Adipose tissue (tissue), 3 donors: ENCODE measurements around the gene WNT3A. TPM values are rescaled to one million over a fixed set of nuclear protein-coding genes. Genes with fewer than 3 reads are reported as not detected.

Experiments
- H3K27ac ChIP-seq: one replicate; pipeline ENCODE4 v1.5.1; 2013; ENCODE audit warnings: low read depth, low read length
- WGBS, 3 donors: extraction: QIAGEN DNeasy Blood & Tissue Kit; methylation state at CpG; one replicate each; pipeline ENCODE4 v1.1.7; 2013; 5-methylcytosine and 5-hydroxymethylcytosine counted together
- polyA plus RNA-seq, 3 donors: library from polyadenylated mRNA; stranded (reverse); fragments of 200-250 nt; gene quantifications; one replicate each; pipeline ENCODE4 v1.2.3, GENCODE V29; 2013
- donor health status: healthy with polysubstance abuse.
- donor health status: Bipolar disorder and iron deficiency.
- donor health status: healthy.

WNT3A gene
- polyA plus RNA-seq, 3 donors, result 0.03 TPM; not detected in 2

DNA sequence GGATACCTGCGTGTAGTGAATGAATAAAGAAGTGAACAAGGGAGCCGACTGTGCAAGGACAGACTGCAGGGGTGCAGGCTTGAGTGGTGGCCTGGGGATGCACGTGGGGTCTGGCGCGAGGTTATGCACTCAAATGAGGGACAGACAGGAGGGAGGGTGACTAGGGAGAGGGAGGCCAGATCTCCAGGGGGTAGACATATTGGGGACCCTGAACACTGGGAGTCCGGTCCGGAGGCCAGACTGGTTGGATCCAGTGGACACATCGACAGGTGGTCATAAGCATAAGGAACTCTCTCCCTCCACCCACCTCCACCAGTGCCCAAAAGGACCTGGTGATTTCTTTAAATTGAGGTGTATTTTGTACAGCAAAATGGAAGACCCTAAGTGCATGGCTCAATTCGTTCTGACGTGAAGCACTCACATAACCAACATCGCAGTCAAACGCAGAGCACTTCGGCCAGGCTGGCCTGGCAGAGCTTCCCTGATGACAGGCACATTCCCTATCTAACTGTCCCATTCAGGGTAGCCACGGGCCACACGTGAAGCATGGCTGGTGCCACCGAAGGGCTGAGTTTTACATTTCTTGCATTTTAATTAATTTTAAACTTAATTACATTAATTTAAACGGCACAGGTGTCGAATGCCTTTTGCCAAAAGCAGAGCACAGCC lies 14.0 kb downstream of the WNT3A start:
- H3K27ac ChIP-seq, result no peak overlapping the region
- WGBS, 3 donors, result 78 to 87% (median 86%) methylated on average over 18 of the region's 18 CpGs

DNA sequence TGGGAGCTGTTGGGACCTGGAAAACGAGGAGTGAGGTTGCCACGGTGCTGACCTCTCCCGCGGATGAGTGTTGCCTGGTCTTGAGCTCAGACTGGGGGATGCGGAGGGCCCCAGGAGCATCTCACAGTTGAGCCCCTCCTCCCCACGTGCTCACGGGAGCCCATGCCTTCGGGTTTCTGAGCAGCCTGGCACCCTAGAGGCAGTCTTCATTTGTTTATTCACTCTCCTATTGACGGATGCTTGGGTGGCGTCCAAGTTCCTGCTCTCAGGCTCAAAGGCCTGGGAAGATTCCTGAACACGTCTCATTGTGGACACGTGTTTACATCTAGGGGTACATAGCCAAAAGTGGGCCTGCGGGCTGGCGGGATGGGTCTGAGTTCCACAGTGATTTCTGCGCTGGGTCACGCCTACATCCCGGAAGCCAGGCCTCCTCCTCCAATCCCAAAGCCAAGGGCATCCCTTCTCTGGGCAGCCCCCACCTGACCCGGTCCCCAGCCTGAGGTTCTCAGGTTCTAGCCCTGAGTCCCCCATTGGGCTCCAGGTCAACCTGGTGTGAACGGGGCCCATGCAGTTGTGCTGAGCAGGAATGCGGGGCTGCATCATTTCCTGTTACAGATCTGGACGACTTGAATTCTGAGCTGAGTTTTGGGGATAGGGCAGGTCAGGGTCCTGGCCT lies 14.7 kb downstream of the WNT3A start:
- whole genome bisulfite sequencing, 3 donors, result 38 to 62% (median 60%) methylated on average over 21 of the region's 21 CpGs
- H3K27ac ChIP-seq, result no peak overlapping the region

DNA sequence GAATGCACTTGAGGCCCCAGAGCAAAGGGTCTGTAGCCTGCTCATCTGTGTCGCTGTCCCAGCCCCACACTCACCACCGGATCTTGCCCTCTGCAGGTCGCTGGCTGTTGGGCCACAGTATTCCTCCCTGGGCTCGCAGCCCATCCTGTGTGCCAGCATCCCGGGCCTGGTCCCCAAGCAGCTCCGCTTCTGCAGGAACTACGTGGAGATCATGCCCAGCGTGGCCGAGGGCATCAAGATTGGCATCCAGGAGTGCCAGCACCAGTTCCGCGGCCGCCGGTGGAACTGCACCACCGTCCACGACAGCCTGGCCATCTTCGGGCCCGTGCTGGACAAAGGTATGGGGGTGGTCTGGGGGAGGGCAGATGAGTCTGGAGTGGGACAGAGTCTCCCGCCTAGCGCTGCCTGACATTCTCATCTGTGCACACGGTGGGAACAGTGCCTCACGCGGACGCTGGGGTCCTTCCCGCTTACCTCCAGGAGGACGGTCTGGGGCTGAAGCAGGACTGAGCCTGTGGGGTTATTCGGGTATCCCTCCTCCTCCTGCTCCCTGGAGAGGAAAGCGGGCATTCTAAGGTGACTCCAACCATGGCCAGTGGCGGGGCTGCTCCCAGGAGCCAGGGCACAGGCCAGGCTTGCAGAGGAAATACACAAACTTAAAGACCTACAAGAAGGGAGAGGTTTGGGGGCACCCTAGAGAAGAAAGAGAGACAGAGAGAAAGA lies 15.9 kb downstream of the WNT3A start:
- WGBS, 3 donors, result 86 to 89% (median 89%) methylated on average over 28 of the region's 28 CpGs
- H3K27ac ChIP-seq, result no peak overlapping the region

DNA sequence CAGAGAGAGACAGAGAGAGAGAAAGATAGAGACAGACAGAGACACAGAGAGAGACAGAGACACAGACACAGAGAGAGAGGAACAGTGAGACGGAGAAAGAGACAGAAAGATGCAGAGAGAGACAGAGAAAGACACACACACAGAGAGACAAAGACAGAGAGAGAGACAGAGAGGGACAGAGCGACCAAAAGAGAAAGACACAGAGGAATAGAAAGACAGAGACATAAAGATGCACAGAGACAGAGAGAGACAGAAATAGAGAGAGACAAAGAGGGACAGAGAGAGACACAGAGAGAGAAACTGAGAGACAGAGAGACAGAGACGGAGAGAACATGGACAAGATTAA lies 16.5 kb downstream of the WNT3A start:
- WGBS, 3 donors, result 78 to 87% (median 83%) methylated on average over 3 of the region's 3 CpGs

DNA sequence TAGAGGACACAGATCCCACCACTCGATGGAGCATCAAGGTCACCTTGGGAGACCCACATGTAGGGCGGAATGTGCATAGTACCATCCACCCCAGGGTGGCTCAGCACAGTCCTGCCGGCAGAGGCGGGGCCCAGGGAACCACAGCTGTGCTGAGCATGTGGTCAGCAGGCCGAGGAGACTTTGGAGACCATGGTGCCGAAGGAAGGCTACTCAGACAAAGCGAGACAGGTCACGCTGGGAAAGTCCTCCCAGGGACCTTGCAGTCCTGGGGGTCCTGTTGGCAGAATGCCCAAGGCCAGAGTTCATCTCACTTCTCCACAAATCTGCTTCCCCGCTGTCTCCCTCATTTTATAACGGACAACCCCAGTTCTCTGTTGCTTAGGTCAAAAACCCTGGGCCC lies 22.5 kb downstream of the WNT3A start:
- no peak overlapping the region for H3K27ac ChIP-seq
- 82 to 88% (median 86%) methylated on average over 10 of the region's 10 CpGs for WGBS, 3 donors

More for the DNA sequence above, 16.5 kb downstream of the WNT3A start:
- no peak overlapping the region for H3K27ac ChIP-seq

DNA sequence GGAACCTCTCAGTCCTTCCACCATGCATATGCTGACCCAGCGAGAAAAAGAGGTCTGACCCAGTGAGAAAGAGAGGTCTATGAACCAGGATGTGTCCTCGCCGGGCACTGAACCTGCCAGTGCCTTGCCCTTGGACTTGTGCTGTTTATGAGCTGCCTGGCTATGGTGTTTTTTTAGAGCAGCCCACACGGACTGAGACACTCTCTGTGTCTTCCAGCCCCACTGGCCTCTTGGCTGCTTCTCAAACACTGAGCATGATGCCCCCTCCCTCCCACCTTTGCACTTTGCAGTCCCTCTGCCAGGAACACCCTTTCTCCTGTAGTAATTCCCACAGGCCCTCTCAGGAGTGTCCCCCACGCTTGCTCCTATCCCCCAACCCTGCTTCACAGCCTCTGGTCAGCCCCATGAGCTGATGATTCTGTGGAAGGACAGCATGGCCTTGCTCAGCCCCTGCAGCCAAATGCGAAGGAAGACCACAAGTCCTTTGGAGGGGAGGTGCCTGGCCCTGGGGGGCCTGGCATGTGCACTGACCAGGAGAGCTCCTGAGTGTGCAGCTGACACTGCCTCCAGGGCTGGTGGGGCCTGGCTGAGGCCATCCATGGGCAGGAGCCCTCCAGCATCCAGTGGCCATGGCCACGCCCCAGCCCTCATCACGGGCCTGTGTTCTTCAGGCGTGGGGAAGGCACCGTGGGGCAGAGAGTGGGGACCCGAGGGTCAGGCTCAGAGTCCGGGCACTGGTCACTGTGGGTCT lies 23.8 kb downstream of the WNT3A start:
- no peak overlapping the region for H3K27ac ChIP-seq
- 88 to 90% (median 88%) methylated on average over 12 of the region's 12 CpGs for WGBS, 3 donors

DNA sequence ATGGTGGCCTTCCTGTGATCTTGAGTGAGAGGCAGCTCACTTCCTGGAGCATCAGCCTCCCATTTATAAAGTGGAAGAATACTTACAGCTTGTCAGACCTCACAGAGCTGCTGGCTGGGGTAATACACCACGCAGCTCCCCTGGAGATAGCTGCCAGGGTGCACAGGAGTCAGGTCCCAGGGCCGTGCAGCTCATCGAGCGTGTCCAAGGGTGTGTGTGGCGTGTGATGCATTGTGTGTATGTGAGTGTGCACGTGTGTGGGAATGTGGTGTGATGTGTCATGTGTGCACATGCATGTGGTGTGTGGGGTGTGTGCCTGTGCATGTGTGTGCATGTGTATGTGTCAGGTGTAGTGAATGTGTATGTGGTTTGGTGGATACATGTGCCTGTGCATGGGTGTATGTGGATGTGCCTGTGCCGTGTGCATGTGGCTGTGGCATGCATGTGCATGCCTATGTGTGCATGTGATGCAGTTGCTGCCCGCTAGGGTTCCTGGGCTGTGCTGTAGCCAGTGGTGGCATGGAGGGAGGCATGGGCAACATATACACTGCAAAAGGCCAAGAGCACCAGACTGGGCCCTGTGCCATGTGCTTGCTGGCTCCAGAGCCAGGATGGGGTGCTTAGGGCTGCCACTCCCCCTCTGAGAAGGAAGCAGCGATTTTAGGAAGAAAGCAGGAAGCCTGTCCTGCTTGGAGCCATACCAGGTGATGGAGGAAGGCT lies 24.6 kb downstream of the WNT3A start:
- 85 to 87% (median 86%) methylated on average over 9 of the region's 9 CpGs for WGBS, 3 donors
- no peak overlapping the region for H3K27ac ChIP-seq

DNA sequence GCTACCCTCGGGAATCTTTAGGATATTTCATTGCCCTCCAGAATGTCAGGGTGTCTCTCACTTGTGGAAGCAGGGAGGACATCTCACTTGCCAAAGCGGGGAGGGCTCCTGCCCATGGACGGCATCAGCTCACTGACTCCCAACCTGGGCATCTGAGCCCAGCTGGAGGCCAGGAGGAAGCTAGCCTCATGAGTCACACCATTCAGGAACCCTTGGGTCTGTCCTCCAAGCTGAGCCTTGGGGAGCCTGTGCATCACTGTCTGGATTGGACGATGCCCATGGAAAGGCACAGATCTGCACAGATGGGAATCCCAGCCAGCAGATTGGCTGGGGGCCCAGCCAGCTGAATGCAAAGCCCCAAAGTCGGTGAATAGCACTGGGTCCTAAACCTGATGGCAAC lies 25.2 kb downstream of the WNT3A start:
- no peak overlapping the region for H3K27ac ChIP-seq
- 83 to 84% (median 84%) methylated on average over 5 of the region's 5 CpGs for WGBS, 3 donors

DNA sequence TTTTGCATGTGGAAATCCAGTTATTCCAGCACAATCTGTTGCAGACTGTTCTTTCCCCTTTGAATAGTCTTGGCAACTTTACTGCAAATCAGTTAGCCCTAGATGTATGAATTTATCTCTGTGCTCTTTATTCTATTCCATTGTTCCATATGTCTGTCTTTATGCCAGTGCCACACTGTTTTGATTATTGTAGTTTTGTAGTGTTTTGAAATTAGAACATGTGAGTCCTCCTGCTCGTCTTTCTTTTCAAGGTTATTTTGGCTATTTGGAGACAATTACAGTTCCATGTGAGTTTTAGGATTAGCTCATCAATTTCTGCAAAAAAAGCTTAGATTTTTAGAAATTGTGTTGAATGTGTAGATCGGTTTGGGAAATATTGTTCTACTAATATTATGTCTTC lies 26.6 kb downstream of the WNT3A start:
- 83 to 92% (median 85%) methylated on average over 2 of the region's 2 CpGs for WGBS, 3 donors
- no peak overlapping the region for H3K27ac ChIP-seq

DNA sequence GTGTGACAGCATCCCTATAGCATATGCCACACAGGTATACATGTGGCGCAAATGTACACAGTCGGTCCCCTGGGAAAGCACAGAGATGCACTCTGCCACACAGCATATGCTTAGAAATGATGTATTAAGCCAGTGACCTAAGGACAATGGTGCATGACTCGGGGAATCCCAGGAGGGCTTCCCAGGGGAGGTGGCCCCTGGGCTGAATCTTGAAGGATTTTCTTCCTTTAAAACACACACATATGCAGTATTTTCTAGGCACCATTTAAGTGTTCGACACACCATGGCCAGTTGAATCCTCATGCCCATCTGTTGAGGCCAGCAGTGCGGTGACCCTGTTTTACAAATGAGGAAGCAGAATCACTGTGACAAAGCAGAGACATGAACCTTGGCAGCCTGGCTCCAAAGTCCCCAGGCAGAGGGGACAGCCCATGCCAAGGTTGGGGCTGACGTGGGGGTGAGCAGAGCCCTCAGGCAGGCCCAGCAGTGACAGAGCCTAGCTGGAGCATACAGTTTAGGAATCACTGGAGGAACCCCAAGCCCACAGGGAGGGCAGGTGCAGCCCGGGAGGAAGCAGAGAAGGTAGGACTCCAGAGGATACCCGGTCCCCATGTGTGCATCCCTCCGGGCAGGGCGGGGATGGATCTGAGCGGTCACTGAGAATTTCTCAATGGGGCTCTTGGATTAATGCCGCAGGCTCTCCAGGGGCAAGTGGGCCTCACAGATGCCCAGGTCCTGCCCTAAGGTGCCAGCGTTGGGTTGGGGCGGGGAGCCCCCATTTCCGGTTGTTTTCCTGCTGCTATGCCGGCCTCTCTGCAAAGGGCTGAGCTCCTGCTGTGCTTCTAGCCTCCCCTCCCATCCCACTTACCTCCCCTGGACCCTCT lies 28.4 kb downstream of the WNT3A start:
- WGBS, 3 donors, result 83 to 90% (median 88%) methylated on average over 16 of the region's 16 CpGs
- H3K27ac ChIP-seq, result no peak overlapping the region

DNA sequence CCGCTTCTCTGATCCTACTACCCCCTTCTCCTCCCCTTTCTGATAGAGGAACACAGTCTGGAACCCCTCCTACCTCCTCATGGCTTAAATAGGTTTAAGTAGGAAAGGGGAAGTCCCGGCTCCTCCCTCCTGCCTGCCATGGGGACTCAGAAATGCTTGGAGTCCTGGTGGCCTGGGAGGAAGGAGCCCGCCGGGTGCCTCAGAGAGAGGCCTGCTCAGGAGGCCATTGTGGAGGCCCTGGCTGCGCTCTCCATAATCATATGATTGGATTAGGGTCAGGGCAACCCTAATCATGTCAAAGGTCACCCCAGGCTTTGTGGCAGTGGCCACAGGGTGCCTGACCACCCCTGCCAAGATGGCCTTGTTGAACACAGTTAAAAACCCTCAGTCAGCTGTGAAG lies 29.0 kb downstream of the WNT3A start:
- 69 to 76% (median 75%) methylated on average over 4 to 5 of the region's 5 CpGs for WGBS, 3 donors
- H3K27ac ChIP-seq, result no peak overlapping the region

DNA sequence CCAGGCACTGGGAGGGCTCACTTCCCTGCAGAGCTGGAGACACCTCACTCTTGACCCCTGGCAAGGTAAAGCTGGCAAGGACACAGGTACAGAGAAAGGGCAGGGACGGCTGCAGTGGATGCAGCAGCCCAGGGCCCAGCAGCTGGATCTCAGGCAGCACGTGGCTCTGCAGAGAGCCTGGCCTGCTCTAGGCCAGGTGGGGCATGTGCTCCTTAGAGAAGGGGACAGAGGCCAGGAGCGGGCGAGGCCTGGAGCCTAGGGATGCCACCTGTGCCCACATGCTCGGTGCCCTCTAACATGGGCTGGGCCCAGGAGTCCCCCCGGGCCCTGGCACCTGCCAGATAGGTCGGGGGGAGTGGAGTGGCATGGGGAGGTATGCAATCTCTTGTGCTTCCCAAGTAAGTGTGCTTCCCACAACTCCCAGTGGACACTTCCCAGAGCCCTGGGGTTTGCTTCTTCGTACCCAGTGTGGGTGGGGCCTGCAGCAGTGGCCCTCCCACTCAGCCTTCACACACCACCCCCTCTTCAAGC lies 30.0 kb downstream of the WNT3A start:
- H3K27ac ChIP-seq, result no peak overlapping the region
- WGBS, 3 donors, result 84 to 87% (median 85%) methylated on average over 8 of the region's 8 CpGs

DNA sequence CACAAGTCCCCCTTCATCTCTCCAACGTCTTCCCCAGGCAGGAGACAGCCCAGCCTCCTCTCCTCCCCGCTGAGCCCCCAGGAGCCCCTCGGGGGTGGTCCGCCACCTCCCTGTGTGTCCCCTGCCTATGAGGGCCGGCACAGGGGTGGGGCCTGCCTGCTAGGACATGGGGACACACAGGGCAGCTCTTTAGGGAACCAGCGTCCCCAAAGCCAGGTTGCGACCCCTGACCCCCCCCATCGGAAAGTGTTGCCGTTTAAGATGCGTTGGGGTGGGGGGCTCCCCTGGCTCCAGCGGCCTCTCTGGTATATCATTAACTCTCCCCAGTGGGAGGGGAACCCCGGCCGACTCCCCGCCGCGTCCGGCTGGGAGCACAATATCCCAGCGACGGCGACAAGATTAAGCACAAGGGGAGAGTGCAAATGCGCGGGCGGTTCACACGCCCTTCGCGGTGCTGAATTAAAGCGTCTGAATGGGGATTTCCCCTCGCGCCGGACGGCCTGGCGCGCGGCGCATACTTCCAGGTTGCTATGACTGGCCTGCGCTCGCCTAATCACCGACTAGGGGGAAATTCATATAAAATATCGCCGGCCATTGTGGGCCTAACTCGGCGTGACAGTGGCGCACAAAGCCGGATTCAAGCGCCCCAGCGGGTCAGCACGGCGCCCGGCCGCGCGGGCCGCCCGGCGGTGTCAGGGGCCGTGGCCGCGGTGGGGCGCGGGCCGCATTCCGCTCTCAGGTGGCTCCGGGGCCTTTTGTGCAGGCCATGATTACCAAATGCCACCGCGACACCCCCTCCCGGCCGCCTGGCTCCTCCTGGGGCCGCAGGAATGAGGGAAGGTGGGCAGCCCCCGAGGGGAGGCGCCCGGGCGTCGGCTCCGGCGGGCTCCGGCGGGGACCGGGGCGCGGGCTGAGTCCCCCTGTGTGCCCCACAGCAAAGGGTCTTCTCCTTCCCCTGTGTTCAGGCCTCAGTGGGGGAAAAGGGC lies 30.9 kb downstream of the WNT3A start:
- H3K27ac ChIP-seq, result no peak overlapping the region
- 5 to 7% (median 5%) methylated on average over 78 to 80 of the region's 80 CpGs for WGBS, 3 donors

DNA sequence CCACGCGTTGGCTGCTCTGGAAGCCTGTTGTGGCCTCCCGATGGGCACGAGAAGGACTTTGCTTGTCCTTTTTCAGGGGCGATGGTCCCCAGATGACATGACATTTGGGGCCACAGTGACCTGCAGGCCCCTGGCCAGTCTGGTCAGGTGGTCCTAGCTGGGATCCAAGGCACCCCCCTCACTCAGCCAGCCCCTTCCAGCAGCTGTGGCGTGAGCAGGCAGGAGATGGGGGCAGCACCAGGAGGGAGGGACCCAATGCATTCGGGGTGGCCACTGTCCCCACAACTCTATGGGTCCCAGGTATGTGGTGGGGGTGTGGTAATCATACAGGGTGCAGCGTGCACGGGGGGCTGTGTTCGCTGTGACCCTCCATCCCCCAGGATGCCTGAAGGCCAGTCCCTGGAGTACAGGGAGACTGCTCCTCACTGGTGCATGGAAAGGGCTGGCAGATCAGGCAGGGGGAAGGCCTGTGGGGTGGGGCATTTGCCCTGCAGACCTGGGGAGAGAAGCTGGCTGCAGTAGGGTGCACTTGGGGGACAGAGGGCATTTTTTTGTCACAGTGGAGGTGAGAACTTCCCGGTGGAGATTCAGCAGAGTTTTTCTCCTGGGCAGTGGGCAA lies 31.7 kb downstream of the WNT3A start:
- no peak overlapping the region for H3K27ac ChIP-seq
- WGBS, 3 donors, result 73 to 79% (median 76%) methylated on average over 11 of the region's 11 CpGs

DNA sequence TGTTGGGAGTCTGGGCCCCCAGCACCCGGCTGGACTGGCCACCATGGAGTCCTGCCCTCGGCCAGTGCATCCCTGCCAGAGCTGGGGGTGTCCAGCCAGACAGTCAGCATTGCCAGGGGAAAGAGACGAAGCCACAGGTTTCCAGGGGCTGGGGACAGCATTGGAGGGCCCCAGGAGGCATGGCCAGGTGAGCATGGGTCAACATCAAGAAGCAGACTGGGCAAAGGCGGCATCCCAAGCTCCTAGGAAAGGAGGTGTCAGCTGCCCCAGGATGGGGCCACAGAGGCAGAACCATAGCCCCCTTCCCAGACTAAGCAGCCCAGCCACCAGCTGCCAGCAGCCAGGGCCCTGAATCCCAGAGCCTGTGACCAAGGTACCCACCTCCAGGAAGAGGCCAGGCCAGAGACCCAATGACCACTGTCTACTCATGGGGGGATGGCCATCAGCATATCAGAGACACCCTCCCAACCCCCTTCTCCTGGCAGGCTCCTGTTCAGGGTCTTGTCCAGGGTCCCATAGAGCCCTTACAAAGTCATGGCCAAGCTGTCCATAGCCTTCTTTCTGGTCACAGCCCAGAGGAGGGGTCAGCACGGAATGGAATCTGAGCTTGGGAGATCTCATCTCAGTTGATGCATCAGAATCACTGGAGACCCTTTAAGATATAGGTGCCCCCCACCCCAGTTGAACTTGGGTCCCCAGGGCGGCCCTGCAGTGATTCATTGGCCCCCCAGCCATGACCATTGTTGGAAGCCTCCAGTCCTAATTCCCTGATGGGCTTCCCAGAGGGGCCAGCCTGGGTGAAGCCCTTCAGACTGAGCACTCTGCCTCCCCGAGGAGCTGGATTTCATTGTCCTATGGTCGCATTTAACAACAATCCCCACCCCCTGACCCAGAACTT lies 32.5 kb downstream of the WNT3A start:
- 78 to 83% (median 78%) methylated on average over 8 of the region's 8 CpGs for WGBS, 3 donors
- no peak overlapping the region for H3K27ac ChIP-seq
